UCSD-AML1 (cell line): ENCODE measurements around the gene TIMMDC1.
"Not testable (repeated sequence)": the region's sequence is repeated elsewhere in the genome, so short reads cannot be mapped to it uniquely, and the experiment has no call there.

Experiments used
- DNase-seq: peaks from one replicate; lab custom pipeline; 2025; ENCODE audit not compliant: unreplicated experiment; lab: John Stamatoyannopoulos, UW

The TIMMDC1 gene

DNA sequence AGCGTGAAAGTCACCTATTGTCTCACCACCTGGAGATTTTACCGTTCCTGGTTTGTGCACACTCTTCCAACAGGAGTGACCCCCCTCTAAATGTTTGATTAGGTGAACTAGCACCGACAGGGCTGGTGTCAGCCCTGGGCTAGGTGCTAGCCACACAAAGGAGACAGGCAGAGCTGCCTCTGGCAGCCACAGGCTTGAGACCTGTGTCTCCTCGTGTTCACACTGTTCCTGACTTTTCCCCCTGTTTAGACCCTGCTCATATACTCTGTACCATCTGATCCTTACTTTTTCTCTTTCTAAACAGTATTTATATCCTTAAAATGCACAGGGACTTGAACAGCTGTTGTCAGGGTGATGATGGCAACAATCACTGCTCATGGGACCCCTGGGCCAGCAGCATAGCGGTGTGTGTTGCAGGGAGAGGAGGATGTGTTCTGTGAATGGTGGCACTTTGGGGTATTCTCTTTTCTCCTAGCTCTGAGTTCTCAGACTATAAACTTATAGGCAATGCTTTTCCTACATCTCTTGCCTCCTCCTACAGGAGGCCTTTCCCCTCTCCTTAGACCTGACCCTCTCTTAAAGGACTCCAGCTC lies 55.6 kb downstream of the TIMMDC1 start:
- DNase-seq: no peak

DNA sequence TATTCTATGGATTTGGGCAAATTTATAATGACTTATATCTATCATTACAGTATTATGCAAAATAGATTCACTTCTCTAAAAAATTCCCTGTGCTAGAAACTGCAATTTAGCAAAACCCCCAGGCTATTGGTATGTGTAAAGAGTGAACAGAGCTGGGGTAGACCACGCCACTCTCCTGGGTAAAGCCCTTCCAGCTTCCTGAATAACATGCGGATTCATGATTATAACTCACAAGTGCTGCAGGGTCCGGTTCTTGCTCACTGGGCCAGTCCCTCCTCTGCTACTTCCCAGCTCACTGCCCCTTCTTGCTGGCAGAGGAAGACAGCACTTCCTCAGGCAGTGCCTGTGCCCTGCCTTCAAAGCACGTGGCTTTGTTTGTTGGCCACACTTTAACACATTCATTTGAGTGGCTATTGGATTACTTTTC lies 57.0 kb downstream of the TIMMDC1 start:
- peak; percentile 28 for DNase-seq

DNA sequence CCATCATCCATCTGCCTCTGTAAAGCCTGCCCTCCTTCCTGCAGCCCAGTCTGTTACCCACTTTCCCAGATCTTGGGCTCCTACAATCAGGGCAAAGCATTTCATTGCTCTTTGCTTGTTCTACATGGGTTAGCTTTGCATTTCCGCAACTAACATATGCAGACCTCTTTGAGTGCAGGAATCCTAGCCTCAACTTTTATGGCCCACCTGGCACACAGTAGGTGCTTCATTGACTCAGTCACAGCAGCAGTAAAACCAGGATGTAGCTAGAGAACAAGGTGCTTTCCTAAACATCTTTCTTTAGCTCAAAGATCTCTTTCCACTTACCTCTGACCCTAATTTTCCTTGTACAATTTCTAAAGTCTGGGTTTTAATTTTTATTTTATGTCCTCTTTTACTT lies 57.6 kb downstream of the TIMMDC1 start:
- no peak for DNase-seq

DNA sequence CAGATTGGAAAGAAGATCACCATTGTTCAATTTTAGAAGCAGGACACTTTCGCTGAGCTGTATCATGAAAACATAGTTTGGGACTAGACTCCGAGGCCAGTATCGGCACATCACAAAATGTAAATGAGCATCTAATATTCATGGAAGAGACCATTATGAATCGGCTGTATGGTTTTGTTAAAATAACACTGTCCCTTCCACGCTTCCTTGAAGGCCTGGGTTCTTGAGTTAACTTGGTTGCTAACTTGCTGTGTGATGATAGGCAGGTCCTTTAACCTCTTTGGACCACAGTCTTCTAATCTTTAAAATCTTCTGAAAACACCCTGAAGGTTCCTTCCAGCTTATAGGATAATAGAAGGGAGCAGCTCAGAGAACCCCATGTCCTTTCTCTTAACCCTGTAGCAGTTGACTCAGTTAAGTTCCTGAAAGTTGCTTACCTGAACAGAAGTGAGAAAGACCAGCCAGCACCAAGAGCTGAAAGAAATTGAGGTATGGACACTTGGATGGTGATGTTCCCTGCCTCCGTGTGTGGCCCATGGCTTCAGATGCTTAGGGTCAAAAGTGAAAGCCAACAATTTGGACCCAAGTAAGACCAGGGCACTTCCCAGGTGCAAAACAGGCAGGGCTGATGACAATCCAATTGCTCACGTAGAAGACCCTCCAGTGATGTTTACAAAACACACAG lies 59.0 kb downstream of the TIMMDC1 start:
- no peak for DNase-seq

DNA sequence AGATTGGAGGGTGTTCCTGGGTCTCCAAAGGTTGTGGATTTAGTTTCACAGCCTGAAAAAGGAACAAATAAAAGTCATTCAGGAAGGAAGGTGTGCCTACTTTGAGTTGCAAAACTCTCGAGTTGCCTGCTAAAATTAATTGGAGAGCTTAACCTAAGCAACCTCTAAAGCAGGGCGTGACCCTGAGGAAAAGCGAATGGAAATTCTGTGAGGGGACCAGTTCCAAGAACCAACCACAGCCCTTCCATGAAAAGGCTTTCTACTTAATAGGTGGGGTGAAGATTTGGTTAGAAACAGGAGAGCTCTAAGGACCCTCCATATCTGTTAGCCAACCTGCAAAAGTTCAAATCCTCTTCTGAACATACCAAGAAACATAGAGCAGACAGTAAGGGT lies 59.5 kb downstream of the TIMMDC1 start:
- DNase-seq: no peak

DNA sequence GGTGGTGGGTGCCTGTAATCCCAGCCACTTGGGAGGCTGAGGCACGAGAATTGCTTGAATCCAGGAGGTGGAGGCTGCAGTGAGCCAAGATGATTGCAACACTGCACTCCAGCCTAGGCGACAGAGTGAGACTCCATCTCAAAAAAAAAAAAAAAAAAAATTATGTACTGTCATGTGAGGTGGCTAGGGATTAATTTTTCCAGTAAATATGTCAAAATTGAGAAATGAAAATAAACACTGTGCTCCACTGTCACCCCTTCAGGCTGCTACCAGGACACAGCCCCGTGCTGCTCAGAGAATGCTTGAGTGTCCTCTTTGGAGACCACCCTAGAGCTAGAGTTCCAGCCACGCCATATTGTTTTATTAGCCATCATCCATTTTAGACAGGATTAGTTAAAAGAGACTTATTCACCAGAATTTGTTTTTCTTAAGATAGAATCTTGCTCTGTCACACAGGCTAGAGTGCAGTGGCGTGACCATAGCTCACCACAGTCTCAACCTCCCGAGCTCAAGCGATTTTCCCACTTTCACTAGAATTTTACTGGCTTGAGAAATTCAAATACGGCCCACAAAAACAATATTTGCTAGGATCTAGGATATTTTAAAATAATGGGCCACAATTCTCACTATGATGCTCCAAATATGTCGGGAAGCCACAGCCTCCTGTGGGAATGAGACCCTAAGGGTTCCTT lies 60.4 kb downstream of the TIMMDC1 start:
- no peak for DNase-seq

DNA sequence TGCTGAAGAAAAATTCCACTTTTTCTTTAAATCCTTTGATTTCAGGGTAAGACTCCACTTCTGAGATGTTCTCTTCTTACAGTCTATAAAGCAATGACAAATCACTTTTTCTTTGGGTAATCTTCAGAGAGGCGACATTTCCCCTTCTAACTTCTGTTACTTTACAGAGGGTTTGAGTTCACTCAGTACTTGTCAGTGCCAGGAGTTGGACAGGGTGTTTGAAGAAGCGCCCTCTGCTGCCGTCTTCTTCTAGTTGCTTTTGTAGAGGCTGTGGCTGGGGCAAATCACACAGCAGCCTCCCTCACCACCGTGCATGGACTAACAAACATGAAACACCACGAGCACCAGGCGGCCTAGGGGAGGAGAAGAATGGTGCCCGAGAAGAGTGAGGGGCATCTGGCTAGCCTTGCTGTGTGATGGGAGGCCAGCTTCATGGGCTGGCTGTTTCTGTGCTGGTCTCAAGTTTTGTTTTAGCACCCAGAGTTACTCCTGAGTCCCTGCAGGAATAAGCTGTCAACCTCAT lies 61.2 kb downstream of the TIMMDC1 start, which contains the start of gene CD80:
CD80 (minus strand) TSS at position 174 of the 523 bp plus-strand sequence. CDS start 1,886 bp downstream, outside the sequence.
- peak; percentile 58 for DNase-seq

DNA sequence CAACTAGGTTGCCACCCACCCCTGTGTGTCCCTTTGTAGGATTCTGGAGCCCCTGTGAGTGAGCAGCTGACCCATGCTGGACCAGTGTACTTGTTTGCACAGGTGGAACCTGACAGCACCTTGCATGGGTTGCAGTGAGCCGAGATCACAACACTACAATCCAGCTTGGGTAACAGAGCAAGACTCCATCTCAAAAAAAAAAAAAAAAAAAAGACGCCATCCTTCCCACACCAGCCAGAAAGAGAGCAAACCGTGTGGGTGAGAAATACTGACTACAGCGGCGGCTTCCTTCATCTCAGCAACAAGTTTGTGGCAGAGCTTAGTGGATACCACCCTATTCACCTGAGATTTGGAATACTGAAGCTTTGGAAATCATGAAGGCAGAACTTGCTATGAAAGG lies 61.8 kb downstream of the TIMMDC1 start:
- DNase-seq: no peak

DNA sequence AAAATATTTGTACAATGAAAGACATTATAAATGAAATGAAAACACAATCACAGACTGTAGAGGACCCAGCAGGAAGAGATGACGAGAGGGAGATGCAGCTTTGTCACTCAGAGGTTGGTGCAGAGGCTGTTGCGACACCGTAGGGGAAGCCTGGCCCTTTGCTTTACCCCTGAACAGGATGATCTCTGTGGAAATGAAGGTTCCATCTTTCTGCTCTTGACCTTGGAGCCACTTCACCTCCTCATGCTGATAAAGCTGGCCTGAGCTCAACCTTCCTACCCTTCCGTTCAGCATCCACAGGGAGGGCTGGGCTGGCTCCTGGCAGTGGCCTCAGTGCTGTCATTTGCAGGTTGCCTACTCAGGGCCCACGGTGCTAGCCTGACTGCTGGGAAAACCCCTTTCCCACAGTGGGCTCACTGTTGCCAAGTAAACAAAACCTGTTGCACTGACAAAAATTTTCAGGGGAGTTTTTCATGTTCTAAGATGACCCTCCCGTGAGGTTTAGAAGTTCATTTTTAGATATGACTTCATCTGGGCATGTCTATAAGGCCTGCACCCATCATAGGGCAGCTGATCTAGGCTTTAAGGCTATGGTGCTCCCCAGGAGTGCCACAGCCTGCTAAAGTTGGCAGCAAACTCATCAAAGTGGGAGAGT lies 64.1 kb downstream of the TIMMDC1 start:
- DNase-seq: peak; percentile 21

DNA sequence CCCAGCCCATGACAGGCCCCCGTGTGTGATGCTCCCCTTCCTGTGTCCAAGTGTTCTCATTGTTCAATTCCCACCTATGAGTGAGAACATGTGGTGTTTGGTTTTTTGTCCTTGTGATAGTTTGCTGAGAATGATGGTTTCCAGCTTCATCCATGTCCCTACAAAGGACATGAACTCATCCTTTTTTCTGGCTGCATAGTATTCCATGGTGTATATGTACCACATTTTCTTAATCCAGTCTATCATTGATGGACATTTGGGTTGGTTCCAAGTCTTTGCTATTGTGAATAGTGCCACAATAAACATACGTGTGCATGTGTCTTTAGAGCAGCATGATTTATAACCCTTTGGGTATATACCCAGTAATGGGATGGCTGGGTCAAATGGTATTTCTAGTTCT lies 65.0 kb downstream of the TIMMDC1 start:
- not testable (repeated sequence) for DNase-seq

DNA sequence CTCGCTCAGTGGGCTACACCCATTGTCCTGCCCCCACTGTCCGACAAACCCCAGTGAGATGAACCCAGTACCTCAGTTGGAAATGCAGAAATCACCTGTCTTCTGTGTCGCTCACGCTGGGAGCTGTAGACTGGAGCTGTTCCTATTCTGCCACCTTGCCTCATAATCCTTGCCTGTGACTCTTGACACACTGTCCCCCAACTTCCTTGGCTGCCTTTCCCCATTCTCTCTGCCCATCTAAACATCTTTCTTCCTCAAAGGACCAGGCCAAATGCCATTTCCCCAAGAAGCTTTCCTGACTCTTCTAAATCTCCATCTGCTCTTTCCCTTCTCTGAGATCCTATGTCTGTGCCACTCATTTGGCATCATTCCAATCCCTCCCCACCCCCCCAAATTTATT lies 70.8 kb downstream of the TIMMDC1 start:
- DNase-seq: no peak

DNA sequence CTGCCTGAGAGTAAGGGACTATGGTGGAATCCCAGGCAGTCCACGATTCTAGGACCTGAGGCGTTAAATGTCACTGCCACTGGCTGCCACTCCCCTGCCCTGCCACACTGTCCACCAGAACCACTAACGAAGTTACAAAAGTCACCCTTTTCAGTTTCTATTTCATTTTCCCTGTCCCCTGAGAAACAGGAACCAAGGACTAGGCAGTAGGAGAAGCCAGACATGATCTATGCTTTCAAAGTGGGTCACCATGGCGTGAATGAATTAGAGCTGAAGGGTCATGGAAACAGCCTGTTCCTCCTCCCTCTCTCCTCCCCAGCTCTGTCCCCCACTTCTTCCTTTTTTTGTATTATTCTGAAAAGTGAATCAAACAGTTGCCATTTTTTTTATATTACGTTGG lies 71.9 kb downstream of the TIMMDC1 start:
- no peak for DNase-seq

DNA sequence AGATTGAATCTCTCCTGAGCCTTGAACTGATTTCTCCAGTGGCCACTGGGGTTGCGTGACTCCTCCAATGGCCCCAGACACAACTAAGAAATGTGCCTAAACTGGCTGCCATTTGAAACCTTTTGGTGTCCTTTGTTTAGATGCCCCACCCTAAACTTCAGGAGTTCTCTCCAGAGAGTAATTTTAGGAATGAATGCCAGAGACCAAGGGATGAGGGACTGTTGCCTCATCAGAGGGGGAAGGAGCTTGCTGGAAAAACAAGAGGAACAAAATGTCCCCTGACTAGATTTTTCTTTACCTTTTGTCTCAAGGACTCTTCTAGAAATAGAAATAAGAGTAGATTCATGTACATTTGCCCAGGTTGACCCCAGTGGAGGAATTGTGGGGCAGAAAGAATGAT lies 72.9 kb downstream of the TIMMDC1 start:
- no peak for DNase-seq

DNA sequence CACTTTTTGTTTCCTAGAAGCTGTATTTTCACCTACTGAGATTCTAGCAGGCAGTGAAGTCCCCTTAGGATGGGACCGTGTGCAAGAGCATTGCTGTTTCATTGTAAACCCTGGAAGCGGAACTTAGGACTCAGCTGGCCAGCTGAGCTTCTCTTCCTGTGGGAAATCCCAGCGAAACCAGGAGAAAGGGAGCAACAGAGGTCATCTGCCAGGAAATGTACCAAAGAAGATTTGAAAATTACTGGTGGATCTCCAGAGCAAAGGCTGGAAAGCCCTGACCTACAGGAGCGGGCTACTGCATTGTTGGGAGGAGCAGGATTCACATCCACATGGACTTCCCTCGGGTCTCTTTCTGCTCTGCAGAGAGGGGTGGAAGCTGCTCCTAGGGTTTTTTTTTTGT lies 73.3 kb downstream of the TIMMDC1 start:
- DNase-seq: no peak
